Neural progenitor cell (in vitro differentiated cells): Measurements from ENCODE around the gene CHRNA1.

Experiments used
- CTCF ChIP-seq: fragments of 200-600 bp; sonication (generic); IDR thresholded peaks from 2 replicates; pipeline ENCODE4 v1.5.1; 2017; ENCODE audit warnings: antibody characterized with exemption, mild to moderate bottlenecking
- EZH2 ChIP-seq: fragments of 200-600 bp; sonication (generic); IDR thresholded peaks from 2 replicates; pipeline ENCODE4 v1.6.1; 2017; ENCODE audit warnings: antibody characterized with exemption, mild to moderate bottlenecking, moderate library complexity
- EZH2phosphoT487 ChIP-seq: fragments of 200-600 bp; sonication (generic); IDR thresholded peaks from 2 replicates; pipeline ENCODE4 v1.6.1; 2017; ENCODE audit warnings: antibody characterized with exemption

DNA sequence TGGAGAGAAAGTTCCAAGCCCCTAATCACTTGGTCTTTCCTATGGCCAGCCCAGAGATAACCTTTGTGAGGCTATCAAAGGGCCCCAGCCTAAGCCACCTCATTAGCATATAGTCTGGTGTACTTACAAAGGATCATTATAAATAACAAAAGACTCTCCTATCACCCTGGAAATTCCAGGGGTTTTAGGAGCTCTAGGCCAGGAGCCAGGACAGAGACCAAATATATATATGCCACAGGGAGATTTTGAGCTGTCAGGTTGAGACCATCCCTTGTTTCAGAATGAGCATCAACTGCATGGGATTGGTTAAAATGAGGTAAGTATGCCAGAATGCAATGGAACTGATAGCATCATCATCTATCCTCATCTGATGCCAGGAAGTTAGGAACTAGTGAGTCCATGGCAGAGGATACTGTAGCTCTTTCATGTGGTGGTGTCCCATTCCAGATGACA, 32.1 kb upstream of the CHRNA1 start:
- TF ChIP-seq CTCF: no peak
- no peak for TF ChIP-seq EZH2
- peak; percentile 50 for TF ChIP-seq EZH2phosphoT487
